NCI-H1048 (cell line): ENCODE results near the gene FAM9A.
A peak's percentile ranks its signal among the peaks of the same experiment; 100 is the strongest.
"Not testable (repeated sequence)": the region's sequence is repeated elsewhere in the genome, so short reads cannot be mapped to it uniquely, and the experiment has no call there.

ENCODE experiments used
- DNase-seq: peaks from one replicate; lab custom pipeline; 2025; lab: John Stamatoyannopoulos, UW

The FAM9A gene

GRCh38 chrX:8803326-8803725, 2.1 kb upstream of the FAM9A start:
- no peak for DNase-seq

- DNase-seq = not testable (repeated sequence)
These were observed 832 bp downstream of the FAM9A start for GRCh38 chrX:8800351-8800750.

GRCh38 chrX:8799281-8799680, 1.9 kb downstream of the FAM9A start:
- not testable (repeated sequence) for DNase-seq

- not testable (repeated sequence) for DNase-seq
These were observed 2.5 kb downstream of the FAM9A start for GRCh38 chrX:8798702-8799101.

GRCh38 chrX:8787119-8787518, 14.1 kb downstream of the FAM9A start:
- not testable (repeated sequence) for DNase-seq

GRCh38 chrX:8784162-8784561, 17.0 kb downstream of the FAM9A start:
- DNase-seq = no peak

GRCh38 chrX:8783714-8784098, 17.5 kb downstream of the FAM9A start:
- DNase-seq = no peak

GRCh38 chrX:8783097-8783713, 18.0 kb downstream of the FAM9A start:
- DNase-seq = no peak

- no peak for DNase-seq
These were observed 18.6 kb downstream of the FAM9A start for GRCh38 chrX:8782595-8782994.

GRCh38 chrX:8781921-8782320, 19.3 kb downstream of the FAM9A start:
- DNase-seq = not testable (repeated sequence)

- DNase-seq = no peak
These were observed 28.1 kb downstream of the FAM9A start for GRCh38 chrX:8773117-8773516.

- no peak for DNase-seq
These were observed 41.2 kb downstream of the FAM9A start for GRCh38 chrX:8760021-8760420.

GRCh38 chrX:8758706-8759105, 42.5 kb downstream of the FAM9A start:
- not testable (repeated sequence) for DNase-seq

GRCh38 chrX:8757609-8758389, 43.4 kb downstream of the FAM9A start:
- not testable (repeated sequence) for DNase-seq

GRCh38 chrX:8755813-8756212, 45.4 kb downstream of the FAM9A start:
- DNase-seq = no peak

GRCh38 chrX:8755116-8755515, 46.1 kb downstream of the FAM9A start:
- no peak for DNase-seq

- DNase-seq = no peak
These were observed 51.5 kb downstream of the FAM9A start for GRCh38 chrX:8749697-8750096.

- no peak for DNase-seq
These were observed 52.3 kb downstream of the FAM9A start for GRCh38 chrX:8748855-8749254.

- peak; percentile 27 for DNase-seq
These were observed 58.0 kb downstream of the FAM9A start for GRCh38 chrX:8743126-8743732.

- DNase-seq = no peak
These were observed 59.2 kb downstream of the FAM9A start for GRCh38 chrX:8741981-8742380.
